ENCODE data around the gene ARL16. TPM values are rescaled to one million over a fixed set of nuclear protein-coding genes. Genes with fewer than 3 reads are reported as not detected.

Gene ARL16
- total RNA-seq, 1 donor from 2014 or later, result 19.5 TPM

DNA sequence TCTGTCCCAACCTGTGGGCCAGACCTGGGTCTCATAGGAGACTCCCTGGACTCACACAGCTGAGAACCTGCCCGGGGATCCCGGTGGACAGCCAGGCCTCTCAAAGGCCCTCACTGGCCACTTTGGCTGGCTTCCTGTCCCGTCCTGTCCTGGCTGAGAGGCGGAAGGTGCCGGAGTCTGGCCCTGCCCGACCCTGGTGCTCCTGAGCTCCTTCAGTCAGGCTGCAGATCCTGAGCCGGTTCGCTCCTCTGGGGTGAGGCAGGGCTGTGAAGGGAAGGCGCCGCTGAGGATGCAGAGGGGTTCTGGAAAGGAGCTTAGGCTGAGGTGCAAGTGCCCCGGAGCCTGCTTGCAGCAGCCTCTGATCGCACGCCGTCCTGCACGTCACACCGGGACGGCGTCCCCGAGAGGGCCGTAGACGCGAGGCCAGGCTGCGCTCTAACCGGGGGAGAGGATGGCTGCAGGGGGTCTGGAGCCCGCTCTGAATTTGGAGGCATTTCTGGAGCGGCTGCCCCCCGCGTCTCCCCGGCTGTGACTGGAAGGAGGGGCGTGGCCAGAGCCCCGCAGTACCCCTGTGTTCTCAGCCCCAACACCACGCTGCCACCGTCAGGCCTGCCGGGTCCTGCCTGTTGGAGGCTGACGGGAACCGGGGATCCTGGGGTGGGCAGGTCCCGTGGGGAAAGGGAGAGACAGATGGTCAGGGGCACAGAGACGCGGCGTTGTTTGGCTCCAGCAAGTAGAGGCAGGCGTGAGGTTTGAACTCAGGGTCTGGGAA lies 4.4 kb upstream of the ARL16 start:
- no peak for ATAC-seq
- DNase-seq, result no peak
- Histone ChIP-seq H3K27ac (no peak overlapping the region), H3K4me3 (no peak overlapping the region), H3K9me3 (no peaks in the 10 kb centered on the region), H3K4me1 (peaks cover 18% of the 10 kb centered on the region), H3K27me3 (no peaks in the 10 kb centered on the region), H3K36me3 (peaks cover 76% of the 10 kb centered on the region)
- intact Hi-C loops (cut with DNase I), result no loop called here
- TF ChIP-seq, protein P1, sequence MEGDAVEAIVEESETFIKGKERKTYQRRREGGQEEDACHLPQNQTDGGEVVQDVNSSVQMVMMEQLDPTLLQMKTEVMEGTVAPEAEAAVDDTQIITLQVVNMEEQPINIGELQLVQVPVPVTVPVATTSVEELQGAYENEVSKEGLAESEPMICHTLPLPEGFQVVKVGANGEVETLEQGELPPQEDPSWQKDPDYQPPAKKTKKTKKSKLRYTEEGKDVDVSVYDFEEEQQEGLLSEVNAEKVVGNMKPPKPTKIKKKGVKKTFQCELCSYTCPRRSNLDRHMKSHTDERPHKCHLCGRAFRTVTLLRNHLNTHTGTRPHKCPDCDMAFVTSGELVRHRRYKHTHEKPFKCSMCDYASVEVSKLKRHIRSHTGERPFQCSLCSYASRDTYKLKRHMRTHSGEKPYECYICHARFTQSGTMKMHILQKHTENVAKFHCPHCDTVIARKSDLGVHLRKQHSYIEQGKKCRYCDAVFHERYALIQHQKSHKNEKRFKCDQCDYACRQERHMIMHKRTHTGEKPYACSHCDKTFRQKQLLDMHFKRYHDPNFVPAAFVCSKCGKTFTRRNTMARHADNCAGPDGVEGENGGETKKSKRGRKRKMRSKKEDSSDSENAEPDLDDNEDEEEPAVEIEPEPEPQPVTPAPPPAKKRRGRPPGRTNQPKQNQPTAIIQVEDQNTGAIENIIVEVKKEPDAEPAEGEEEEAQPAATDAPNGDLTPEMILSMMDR (IDR thresholded peaks at IDR 0.05), result no peak

DNA sequence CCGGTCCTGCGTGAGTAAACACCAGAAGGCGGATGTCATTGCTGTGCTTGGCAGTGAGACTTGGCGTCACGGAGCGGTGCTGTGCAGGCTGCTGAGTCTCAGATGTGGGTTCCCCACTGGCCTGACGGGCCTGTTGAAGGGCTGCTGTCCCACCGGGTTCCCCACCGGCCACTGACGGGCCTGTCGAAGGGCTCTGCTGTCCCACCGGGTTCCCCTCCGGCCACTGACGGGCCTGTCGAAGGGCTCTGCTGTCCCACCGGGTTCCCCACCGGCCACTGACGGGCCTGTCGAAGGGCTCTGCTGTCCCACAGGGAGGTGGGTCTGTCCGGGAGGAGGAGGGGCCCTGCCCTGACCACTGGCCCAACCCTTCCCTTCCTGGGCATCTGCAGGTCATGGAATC lies 3.0 kb upstream of the ARL16 start:
- H3K9me3 ChIP-seq, result no peaks in the 10 kb centered on the region
- peaks cover 63% of the 10 kb centered on the region for H3K36me3 ChIP-seq
- H3K4me3 ChIP-seq, result no peak overlapping the region
- H3K4me1 ChIP-seq, result peaks cover 27% of the 10 kb centered on the region
- no peak for DNase-seq
- ATAC-seq, result no peak
- TF ChIP-seq, protein P1 (IDR thresholded peaks at IDR 0.05), result no peak
- intact Hi-C loops (cut with DNase I), result no loop called here
- no peaks in the 10 kb centered on the region for H3K27me3 ChIP-seq
- H3K27ac ChIP-seq, result no peak overlapping the region

DNA sequence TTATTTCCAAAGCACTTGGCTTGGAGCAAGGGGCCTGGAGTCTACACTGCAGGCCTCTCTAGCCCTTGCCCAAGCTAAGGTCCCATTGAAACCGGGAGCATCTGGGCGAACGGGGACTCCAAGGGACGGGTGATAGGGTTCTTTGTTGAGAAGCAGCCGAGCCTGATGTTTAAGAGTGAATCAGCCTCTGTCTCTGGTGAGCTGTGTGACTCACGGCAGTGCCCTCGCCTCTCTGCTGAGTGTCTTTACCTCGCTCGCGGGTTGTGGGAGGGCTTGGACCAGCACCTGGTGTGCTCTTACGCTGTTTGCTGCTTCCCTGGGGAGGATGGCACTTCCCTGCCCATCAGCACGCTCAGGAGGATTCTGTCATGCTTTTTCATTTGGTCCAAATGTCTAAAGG lies 1.5 kb upstream of the ARL16 start:
- Histone ChIP-seq H3K4me1 (peaks cover 27% of the 10 kb centered on the region), H3K9me3 (no peaks in the 10 kb centered on the region), H3K36me3 (peaks cover 49% of the 10 kb centered on the region), H3K27me3 (no peaks in the 10 kb centered on the region), H3K27ac (peak overlapping the region; percentile 88), H3K4me3 (peak overlapping the region; percentile 91)
- intact Hi-C loops (cut with DNase I), result no loop called here
- DNase-seq (no peak), ATAC-seq (no peak)
- TF ChIP-seq, protein P1 (IDR thresholded peaks at IDR 0.05), result no peak

DNA sequence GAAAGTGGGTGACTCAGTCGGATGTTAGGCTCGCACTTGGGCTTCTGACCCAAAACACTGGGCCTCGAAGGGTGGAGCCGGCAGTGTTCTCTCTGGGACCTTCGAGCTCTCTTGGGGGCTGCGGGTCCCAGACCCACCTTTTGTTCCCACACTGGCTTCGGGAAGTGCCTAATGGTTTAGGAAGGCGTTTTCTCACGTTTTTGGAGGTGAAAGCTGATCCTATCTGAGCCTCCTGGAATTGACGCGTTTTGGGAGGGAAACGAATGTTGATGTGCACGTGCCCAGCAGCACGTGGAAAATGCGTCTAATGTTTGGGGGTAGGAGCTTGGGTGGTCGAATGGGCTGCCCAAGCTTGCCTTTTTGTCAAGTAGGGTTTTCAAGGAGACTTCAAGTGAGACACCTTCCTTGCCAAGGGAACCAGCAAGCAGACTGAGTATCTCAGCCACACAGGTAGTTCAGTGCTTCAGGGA lies 880 bp upstream of the ARL16 start:
- peaks cover 42% of the 10 kb centered on the region for H3K36me3 ChIP-seq
- ATAC-seq (no peak), DNase-seq (no peak)
- intact Hi-C loops (cut with DNase I), result no loop called here
- H3K9me3 ChIP-seq, result no peaks in the 10 kb centered on the region
- peaks cover 27% of the 10 kb centered on the region for H3K4me1 ChIP-seq
- H3K4me3 ChIP-seq, result peak overlapping the region; percentile 91
- TF ChIP-seq, protein P1 (IDR thresholded peaks at IDR 0.05), result no peak
- H3K27me3 ChIP-seq, result no peaks in the 10 kb centered on the region
- peak overlapping the region; percentile 88 for H3K27ac ChIP-seq

DNA sequence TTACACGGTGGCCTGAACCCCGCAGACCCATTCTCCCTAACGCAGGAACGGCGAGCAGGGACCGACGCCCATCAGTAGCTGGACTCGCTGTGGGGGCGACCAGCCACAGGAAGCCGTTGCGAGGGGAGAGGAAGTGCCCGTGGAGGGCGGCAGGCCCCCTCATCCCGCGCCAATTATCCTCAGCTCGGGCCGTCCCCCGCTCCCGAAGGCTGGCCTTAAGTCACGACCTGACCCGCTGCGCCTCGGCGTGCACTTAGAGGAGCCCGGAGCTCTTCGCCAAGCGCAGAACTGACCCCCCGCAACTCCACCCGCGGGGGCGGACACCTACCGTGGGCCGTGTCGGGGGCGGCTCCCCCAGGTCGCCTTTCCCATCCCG lies 401 bp downstream of the ARL16 start:
- TF ChIP-seq, protein P1 (IDR thresholded peaks at IDR 0.05), result no peak
- H3K27me3 ChIP-seq, result no peaks in the 10 kb centered on the region
- intact Hi-C loops (cut with DNase I), result no loop called here
- H3K36me3 ChIP-seq, result peaks cover 30% of the 10 kb centered on the region
- peaks cover 27% of the 10 kb centered on the region for H3K4me1 ChIP-seq
- ATAC-seq (no peak), DNase-seq (no peak)
- H3K4me3 ChIP-seq, result peak overlapping the region; percentile 91
- H3K9me3 ChIP-seq, result no peaks in the 10 kb centered on the region
- H3K27ac ChIP-seq, result peak overlapping the region; percentile 82

Measured in upper lobe of right lung (tissue), 1 donor.